ENCODE results near the gene PRELID3B. TPM values are rescaled to one million over a fixed set of nuclear protein-coding genes. Genes with fewer than 3 reads are reported as not detected.
A peak's percentile ranks its signal among the peaks of the same experiment; 100 is the strongest.
"Not testable (repeated sequence)": the region's sequence is repeated elsewhere in the genome, so short reads cannot be mapped to it uniquely, and the experiment has no call there.

Gene PRELID3B
- total RNA-seq, 1 donor from 2014 or later: 46.6 TPM

DNA sequence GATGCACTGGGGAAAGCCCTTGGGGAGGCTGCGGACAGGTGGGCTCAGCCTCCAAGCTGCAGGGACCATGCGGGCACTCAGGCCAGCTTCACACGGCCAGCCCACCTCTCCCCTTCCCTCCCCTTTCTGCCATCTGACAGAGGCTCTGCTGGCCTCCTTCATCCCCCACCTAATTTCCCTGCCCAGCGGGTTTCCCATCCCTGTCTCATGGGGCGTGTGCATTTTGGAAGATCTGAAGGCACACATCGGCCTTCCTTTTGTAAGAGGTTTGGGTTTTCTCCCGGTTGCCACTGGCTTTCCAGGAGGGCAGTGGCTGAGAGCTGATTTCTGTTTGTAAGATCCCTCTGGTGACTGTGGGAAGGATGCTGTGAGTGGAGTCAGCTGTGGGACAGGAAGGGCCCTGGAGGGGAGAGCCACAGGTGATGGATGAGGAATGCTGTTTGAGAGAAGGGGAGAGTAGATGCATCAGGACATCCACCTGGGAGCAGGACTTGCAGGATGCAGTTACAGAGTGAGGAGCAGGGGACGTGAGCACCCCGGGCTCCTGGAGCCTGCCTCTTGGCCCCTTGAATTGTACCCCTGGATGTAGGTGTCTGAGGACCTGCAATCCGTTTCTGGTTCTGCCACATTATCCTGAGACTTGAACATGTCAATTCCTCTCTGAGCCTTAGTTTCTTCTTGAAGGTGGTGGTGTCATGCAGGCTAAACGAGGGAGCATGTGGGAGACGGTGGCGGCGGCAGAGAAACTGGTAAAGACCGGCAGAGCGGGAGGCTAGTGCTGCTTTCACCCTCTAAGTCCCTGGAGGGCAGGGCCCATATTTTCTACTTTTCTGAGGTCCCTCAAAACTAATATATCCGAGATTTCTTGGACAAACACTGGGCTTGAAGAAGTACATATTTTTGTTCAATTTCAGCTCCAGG is 29.3 kb downstream of the PRELID3B start:
- Histone ChIP-seq H3K4me3 (no peak overlapping the region), H3K27ac (replicated peaks) (no peak overlapping the region), H3K4me1 (peaks cover 57% of the 10 kb centered on the region), H3K36me3 (no peaks in the 10 kb centered on the region), H3K27me3 (ENCODE audit: low read depth) (no peaks in the 10 kb centered on the region), H3K9me3 (replicated peaks) (no peaks in the 10 kb centered on the region)
- intact Hi-C loops (cut with micrococcal nuclease): no loop called here
- TF ChIP-seq, protein P1, sequence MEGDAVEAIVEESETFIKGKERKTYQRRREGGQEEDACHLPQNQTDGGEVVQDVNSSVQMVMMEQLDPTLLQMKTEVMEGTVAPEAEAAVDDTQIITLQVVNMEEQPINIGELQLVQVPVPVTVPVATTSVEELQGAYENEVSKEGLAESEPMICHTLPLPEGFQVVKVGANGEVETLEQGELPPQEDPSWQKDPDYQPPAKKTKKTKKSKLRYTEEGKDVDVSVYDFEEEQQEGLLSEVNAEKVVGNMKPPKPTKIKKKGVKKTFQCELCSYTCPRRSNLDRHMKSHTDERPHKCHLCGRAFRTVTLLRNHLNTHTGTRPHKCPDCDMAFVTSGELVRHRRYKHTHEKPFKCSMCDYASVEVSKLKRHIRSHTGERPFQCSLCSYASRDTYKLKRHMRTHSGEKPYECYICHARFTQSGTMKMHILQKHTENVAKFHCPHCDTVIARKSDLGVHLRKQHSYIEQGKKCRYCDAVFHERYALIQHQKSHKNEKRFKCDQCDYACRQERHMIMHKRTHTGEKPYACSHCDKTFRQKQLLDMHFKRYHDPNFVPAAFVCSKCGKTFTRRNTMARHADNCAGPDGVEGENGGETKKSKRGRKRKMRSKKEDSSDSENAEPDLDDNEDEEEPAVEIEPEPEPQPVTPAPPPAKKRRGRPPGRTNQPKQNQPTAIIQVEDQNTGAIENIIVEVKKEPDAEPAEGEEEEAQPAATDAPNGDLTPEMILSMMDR (IDR thresholded peaks at IDR 0.05; ENCODE audit: borderline replicate concordance): no peak
- DNase-seq: no peak

DNA sequence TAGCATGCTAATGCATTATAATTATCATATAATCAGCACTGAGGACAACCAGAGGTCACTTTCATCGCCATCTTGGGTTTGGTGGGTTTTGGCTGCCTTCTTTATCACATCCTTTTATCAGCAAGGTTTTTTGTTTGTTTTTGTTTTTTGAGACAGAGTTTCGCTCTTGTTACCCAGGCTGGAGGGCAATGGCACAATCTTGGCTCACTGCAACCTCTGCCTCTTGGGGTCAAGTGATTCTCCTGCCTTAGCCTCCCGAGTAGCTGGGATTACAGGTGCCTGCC is 30.8 kb downstream of the PRELID3B start:
- H3K9me3 ChIP-seq (replicated peaks); intact Hi-C loops (cut with micrococcal nuclease); H3K36me3 ChIP-seq; H3K27me3 ChIP-seq (ENCODE audit: low read depth); DNase-seq: not testable (repeated sequence)
- Histone ChIP-seq H3K4me3 (peak overlapping the region; percentile 32), H3K4me1 (peaks cover 57% of the 10 kb centered on the region), H3K27ac (replicated peaks) (peak overlapping the region; percentile 59)

DNA sequence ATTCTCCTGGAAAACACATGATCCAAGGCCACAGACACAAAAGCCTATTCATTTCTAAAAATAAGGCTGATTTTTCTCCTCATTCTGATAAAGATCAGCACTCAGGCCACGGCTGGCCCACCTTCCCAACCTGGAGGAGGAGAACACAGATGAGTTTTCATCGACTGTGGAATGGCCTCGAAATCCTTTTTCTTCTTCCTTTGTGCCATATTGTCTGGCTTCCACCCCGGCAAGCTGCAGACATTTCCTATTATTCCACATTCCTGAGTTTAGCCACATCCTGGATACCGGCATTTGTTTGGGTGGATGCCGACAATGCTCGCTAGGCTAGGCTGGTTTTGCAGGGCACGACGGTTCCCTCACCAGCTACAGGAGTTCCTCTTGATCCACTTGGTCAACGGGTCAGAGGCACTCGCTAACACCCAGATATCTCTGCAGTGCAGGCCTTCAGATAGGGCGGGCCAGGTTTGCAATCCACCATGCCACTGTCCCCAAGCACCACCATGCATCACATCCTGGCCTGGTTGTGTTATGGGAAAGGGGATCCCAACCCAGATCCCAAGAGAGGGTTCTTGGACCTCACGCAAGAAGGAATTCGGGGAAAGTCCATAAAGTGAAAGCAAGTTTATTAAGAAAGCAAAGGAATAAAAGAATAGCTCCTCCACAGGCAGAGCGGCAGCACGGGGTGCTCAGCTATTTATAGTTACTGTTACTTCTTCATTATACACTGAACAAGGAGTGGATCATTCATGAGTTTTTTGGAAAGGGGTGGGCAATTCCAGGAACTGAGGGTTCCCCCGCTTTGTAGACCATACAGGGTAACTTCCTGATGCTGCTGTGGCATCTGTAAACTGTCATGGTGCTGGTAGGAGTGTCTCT is 31.4 kb downstream of the PRELID3B start:
- H3K4me3 ChIP-seq: peak overlapping the region; percentile 32
- peak overlapping the region; percentile 59 for H3K27ac ChIP-seq (replicated peaks)
- H3K9me3 ChIP-seq (replicated peaks): no peaks in the 10 kb centered on the region
- H3K36me3 ChIP-seq: no peaks in the 10 kb centered on the region
- TF ChIP-seq, protein P1 (IDR thresholded peaks at IDR 0.05; ENCODE audit: borderline replicate concordance): no peak
- no peak for DNase-seq
- H3K27me3 ChIP-seq (ENCODE audit: low read depth): no peaks in the 10 kb centered on the region
- intact Hi-C loops (cut with micrococcal nuclease): no loop called here
- H3K4me1 ChIP-seq: peaks cover 57% of the 10 kb centered on the region

DNA sequence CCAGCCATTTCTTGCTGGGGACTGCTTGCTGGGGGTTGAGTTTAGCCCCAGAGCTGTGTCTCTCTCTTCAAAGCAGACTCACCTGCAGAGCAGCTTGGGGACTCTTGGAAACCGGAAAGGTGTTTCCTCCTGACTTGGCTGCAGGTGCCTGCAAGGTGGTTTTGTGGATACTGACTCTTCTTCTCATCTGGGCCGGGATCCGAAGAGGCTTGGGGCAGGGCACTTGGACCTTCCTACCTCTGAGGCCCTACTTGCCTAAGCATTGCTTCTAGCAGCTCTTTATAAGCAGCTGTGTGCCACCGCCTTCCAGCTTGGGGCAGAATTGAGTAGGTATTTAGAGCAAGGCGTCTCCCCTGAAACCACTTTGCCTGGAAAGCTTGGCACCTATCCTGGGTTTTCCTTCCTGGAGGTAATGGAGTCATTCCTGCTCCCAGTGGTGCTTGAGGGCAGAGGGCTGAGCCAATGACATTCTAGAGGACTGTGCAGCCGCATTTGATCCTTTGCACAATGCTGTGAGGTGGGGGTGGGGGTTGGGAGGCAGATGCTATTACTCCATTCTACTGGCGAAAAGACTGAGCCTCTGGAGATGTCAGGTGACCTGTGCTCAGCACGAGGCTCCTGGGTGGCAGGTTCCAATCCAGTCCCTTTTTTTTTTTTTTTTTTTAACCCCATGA is 32.1 kb downstream of the PRELID3B start:
- no peak for DNase-seq
- intact Hi-C loops (cut with micrococcal nuclease): no loop called here
- TF ChIP-seq, protein P1 (IDR thresholded peaks at IDR 0.05; ENCODE audit: borderline replicate concordance): no peak
- H3K27me3 ChIP-seq (ENCODE audit: low read depth): no peaks in the 10 kb centered on the region
- no peak overlapping the region for H3K4me3 ChIP-seq
- peak overlapping the region; percentile 59 for H3K27ac ChIP-seq (replicated peaks)
- H3K36me3 ChIP-seq: no peaks in the 10 kb centered on the region
- H3K9me3 ChIP-seq (replicated peaks): no peaks in the 10 kb centered on the region
- peaks cover 62% of the 10 kb centered on the region for H3K4me1 ChIP-seq

DNA sequence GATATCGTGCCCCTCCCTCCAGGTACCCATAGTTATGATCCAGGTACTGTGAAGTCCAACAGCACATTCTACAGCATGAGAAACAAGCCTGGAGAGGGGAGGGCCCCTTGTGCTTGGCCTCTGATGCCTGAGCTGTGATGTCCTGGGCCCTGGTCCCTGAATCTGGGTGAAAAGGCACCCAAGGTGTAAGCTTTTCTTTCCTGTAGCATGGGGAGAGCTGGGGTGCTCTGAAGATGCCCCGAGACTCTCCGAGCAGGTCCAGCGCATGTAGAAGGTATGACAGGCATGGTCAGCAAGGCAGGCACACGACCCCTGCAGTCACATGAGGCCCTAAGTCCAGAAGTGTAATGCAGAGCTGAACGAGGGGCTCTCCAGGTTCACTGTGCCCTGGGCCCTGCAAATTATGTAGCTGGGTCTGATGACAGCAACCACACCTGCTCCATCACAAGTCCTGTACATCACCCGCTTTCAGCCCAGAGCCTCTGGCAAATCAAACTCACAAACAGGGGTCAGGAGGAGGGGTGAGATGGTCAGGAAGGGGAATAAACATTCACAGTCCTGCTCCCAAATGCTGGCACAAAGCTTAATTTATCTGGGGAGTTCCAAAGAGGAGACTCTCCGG is 33.8 kb downstream of the PRELID3B start:
- H3K27ac ChIP-seq (replicated peaks): no peak overlapping the region
- TF ChIP-seq, protein P1 (IDR thresholded peaks at IDR 0.05; ENCODE audit: borderline replicate concordance): no peak
- peaks cover 65% of the 10 kb centered on the region for H3K4me1 ChIP-seq

More for the DNA sequence above, 33.8 kb downstream of the PRELID3B start:
- Histone ChIP-seq H3K27me3 (ENCODE audit: low read depth) (no peaks in the 10 kb centered on the region), H3K4me3 (no peak overlapping the region), H3K9me3 (replicated peaks) (no peaks in the 10 kb centered on the region), H3K36me3 (no peaks in the 10 kb centered on the region)
- intact Hi-C loops (cut with micrococcal nuclease): no loop called here
- DNase-seq: no peak
